Type B pancreatic cell (in vitro differentiated cells): Measurements from ENCODE around the gene SYT15. TPM values are rescaled to one million over a fixed set of nuclear protein-coding genes. Genes with fewer than 3 reads are reported as not detected.

ENCODE experiments used
- DNase-seq: peaks from one replicate; pipeline ENCODE4 v3.0.0; 2021; ENCODE audit warnings: mixed read lengths; ENCODE audit not compliant: unreplicated experiment; ENCODE audit errors: extremely low spot score
- H3K27ac Mint-ChIP-seq: 2 replicates; pipeline ENCODE4 v1.8.0; 2021; ENCODE audit warnings: mild to moderate bottlenecking, mixed read lengths
- H3K27me3 Mint-ChIP-seq: 2 replicates; pipeline ENCODE4 v1.8.0; 2021; ENCODE audit warnings: mixed read lengths
- H3K36me3 Mint-ChIP-seq: 2 replicates; pipeline ENCODE4 v1.8.0; 2021; ENCODE audit warnings: mixed read lengths
- H3K4me1 Mint-ChIP-seq: one replicate; pipeline ENCODE4 v1.8.0; 2021; ENCODE audit warnings: mixed read lengths; ENCODE audit not compliant: unreplicated experiment
- H3K4me3 Mint-ChIP-seq: 2 replicates; pipeline ENCODE4 v1.8.0; 2021; ENCODE audit warnings: mild to moderate bottlenecking, mixed read lengths
- H3K9me3 Mint-ChIP-seq: 2 replicates; pipeline ENCODE4 v1.8.0; 2021; ENCODE audit warnings: mixed read lengths
- total RNA-seq: library from RNA; stranded (reverse); gene quantifications from 2 replicates; pipeline ENCODE4 v1.2.1, GENCODE V29; 2021; ENCODE audit warnings: low replicate concordance
- TF ChIP-seq, protein P1 (sequence below): fragments of 200-600 bp; sonication (generic); conservative IDR thresholded peaks from 2 replicates; pipeline ENCODE4 v1.5.0; 2021; ENCODE audit warnings: antibody characterized with exemption, mild to moderate bottlenecking

SYT15 gene
- total RNA-seq, 1 donor from 2014 or later: 1.3 TPM

GRCh38 chr10:46547541-46548497, 31.1 kb upstream of the SYT15 start:
- H3K4me1 Mint-ChIP-seq: no peaks in the 10 kb centered on the region
- no peaks in the 10 kb centered on the region for H3K36me3 Mint-ChIP-seq
- H3K27ac Mint-ChIP-seq: no peak overlapping the region
- TF ChIP-seq, protein P1, sequence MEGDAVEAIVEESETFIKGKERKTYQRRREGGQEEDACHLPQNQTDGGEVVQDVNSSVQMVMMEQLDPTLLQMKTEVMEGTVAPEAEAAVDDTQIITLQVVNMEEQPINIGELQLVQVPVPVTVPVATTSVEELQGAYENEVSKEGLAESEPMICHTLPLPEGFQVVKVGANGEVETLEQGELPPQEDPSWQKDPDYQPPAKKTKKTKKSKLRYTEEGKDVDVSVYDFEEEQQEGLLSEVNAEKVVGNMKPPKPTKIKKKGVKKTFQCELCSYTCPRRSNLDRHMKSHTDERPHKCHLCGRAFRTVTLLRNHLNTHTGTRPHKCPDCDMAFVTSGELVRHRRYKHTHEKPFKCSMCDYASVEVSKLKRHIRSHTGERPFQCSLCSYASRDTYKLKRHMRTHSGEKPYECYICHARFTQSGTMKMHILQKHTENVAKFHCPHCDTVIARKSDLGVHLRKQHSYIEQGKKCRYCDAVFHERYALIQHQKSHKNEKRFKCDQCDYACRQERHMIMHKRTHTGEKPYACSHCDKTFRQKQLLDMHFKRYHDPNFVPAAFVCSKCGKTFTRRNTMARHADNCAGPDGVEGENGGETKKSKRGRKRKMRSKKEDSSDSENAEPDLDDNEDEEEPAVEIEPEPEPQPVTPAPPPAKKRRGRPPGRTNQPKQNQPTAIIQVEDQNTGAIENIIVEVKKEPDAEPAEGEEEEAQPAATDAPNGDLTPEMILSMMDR: no peak
- H3K4me3 Mint-ChIP-seq: no peak overlapping the region
- no peaks in the 10 kb centered on the region for H3K9me3 Mint-ChIP-seq
- H3K27me3 Mint-ChIP-seq: peaks cover 12% of the 10 kb centered on the region
- peak; percentile 65 for DNase-seq

DNA sequence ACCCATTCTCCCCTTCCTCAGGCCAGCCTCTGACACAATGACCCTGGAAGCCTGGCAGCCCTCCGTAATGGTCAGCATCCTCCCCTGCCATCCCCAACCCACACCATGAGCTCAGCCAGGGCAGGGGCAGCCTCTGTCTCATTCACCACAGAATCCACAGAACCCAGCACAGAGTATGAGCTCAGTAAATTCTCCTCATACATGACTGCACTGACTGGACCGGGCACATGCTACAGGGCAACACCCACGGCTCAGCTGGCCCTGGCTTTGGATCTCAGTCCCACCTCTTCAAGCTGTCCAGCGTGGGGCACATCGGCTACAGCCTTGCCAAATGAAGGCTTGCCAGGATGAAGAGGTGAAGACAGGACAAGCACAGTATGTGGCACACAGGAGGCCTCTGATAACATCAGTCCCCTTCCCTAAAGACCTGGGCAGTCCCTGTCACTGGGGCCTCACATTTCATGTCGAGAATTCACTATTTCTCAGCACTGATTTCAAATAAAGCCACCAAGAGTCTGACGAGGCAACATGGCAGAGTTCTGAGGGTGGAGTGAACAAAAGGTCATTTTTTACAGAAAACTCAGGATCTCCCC, 30.3 kb upstream of the SYT15 start:
- no peaks in the 10 kb centered on the region for H3K4me1 Mint-ChIP-seq
- H3K27ac Mint-ChIP-seq: no peak overlapping the region
- no peaks in the 10 kb centered on the region for H3K9me3 Mint-ChIP-seq
- no peaks in the 10 kb centered on the region for H3K36me3 Mint-ChIP-seq
- H3K27me3 Mint-ChIP-seq: peaks cover 7% of the 10 kb centered on the region
- TF ChIP-seq, protein P1: no peak
- DNase-seq: peak; percentile 67
- no peak overlapping the region for H3K4me3 Mint-ChIP-seq

DNA sequence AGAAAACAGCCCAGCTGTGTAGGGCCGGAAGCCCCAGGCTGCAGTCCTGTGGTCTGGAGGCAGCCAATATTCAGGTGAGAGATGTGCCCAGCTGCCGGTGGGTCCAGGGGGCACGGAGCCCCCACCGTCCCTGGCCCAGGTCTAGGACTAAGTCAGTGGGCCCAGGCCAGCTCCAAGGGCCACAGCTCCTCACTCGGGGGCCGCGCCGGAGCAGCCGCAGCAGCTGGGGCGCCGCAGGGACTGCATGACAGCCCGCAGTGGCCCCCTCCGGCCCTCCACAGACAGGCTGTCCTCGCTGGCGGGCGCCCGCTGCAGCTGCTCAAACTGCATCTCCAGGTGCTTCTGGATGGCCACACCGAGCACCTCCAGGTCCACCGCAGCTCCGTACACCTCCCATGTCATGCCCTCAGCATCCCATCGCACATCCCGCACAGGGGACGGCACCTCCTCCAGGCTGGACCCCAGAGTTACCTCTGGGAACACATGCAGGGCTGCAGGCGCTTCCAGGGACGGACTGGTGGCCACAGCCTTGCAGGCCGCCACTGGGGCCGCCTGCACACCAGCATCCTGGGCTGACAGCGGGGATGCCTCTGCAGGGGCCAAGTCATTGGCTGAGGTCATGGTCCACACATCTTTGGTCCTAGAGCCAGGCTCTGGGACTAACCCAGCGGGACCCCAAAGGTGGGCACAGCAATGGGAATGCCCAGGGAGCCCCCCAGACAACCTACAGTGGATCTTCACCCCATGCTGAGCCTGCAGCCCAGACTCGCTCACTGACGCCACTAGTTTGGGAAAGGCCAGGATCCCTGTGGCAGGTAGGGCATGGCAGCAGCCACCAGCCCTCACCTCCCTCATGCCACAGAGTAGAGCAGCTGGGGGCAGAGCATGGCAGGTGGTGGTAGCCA, 29.5 kb upstream of the SYT15 start:
- Mint-ChIP-seq H3K4me1 (no peaks in the 10 kb centered on the region), H3K4me3 (no peak overlapping the region), H3K27ac (no peak overlapping the region), H3K36me3 (no peaks in the 10 kb centered on the region), H3K27me3 (peaks cover 5% of the 10 kb centered on the region), H3K9me3 (no peaks in the 10 kb centered on the region)
- DNase-seq: peak; percentile 75
- TF ChIP-seq, protein P1: no peak

DNA sequence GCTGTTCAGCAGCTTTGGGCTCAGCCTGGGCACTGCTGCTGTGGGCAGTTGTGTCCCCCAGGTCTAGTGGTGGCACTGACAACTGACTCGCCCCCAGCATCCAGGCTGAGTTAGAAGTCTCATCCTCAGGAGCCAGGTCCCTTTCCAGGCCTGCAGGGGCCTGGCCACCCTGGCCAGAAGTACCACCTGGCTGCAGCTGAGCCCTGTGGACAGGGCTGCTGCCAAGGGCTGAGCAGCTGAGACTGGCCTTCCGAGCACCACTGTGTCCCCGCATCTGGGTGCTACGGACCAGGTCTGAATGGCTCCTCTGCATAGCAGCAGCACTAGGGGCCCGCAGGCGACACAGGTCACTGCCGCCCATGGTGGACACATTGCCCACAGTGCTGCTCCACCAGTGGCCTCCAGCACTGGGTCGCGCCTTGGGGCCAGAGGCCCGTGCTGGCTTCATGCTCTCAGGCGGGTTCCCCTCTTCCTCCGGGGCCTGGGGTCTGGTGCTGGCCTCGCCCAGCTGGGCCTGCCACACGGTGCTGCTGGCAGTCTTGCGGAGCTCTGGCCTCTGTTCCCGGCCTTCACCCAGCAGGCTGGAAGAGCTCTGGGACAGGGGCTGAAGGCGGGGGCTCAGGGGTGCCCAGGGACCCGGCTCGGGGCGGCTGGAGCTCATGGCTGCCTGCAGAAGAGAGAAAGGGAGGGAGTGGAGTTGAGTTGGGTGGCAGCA, 28.7 kb upstream of the SYT15 start:
- H3K36me3 Mint-ChIP-seq: no peaks in the 10 kb centered on the region

More for the DNA sequence above, 28.7 kb upstream of the SYT15 start:
- TF ChIP-seq, protein P1: no peak
- Mint-ChIP-seq H3K4me3 (no peak overlapping the region), H3K9me3 (no peaks in the 10 kb centered on the region), H3K27me3 (no peaks in the 10 kb centered on the region), H3K27ac (no peak overlapping the region), H3K4me1 (no peaks in the 10 kb centered on the region)
- DNase-seq: peak; percentile 74
